BE2C (cell line): ENCODE results near the gene NOS2.
"Not testable (repeated sequence)": the region's sequence is repeated elsewhere in the genome, so short reads cannot be mapped to it uniquely, and the experiment has no call there.

ENCODE experiments used
- DNase-seq: peaks from one replicate; pipeline ENCODE4 v3.0.0-alpha.2; 2020
- H3K27me3 ChIP-seq: fragments of 250-450 bp; sonication (Bioruptor Pico); 2 replicates; pipeline ENCODE4 v1.5.1; 2020; ENCODE audit warnings: mild to moderate bottlenecking
- H3K36me3 ChIP-seq: fragments of 250-450 bp; sonication (Bioruptor Pico); 2 replicates; pipeline ENCODE4 v1.5.1; 2020; ENCODE audit warnings: mild to moderate bottlenecking
- H3K4me1 ChIP-seq: fragments of 250-450 bp; sonication (Bioruptor Pico); 2 replicates; pipeline ENCODE4 v1.5.1; 2020
- H3K4me3 ChIP-seq: 2 replicates; pipeline ENCODE4 v1.5.1; 2011; ENCODE audit warnings: low read depth, low read length
- H3K9me3 ChIP-seq: fragments of 250-450 bp; sonication (Bioruptor Pico); 2 replicates; pipeline ENCODE4 v1.5.1; 2020
- CTCF ChIP-seq: IDR thresholded peaks from 2 replicates; pipeline ENCODE4 v1.5.1; 2012; ENCODE audit warnings: mild to moderate bottlenecking, low read depth, low read length

The NOS2 gene

GRCh38 chr17:27760069-27760885, 40.1 kb downstream of the NOS2 start:
- no peaks in the 10 kb centered on the region for H3K27me3 ChIP-seq
- H3K9me3 ChIP-seq: no peaks in the 10 kb centered on the region
- H3K4me3 ChIP-seq: no peak overlapping the region
- TF ChIP-seq CTCF: peak; percentile 73
- H3K4me1 ChIP-seq: no peaks in the 10 kb centered on the region
- H3K36me3 ChIP-seq: no peaks in the 10 kb centered on the region
- DNase-seq: peak; percentile 54

- H3K36me3 ChIP-seq: no peaks in the 10 kb centered on the region
- no peaks in the 10 kb centered on the region for H3K27me3 ChIP-seq
- no peak for DNase-seq
- no peaks in the 10 kb centered on the region for H3K4me1 ChIP-seq
- H3K9me3 ChIP-seq: no peaks in the 10 kb centered on the region
- H3K4me3 ChIP-seq: no peak overlapping the region
- TF ChIP-seq CTCF: no peak
These were observed 40.8 kb downstream of the NOS2 start for GRCh38 chr17:27759528-27759927.

- Histone ChIP-seq H3K4me3 (no peak overlapping the region), H3K4me1 (no peaks in the 10 kb centered on the region), H3K9me3 (no peaks in the 10 kb centered on the region), H3K36me3 (no peaks in the 10 kb centered on the region), H3K27me3 (no peaks in the 10 kb centered on the region)
- peak; percentile 74 for TF ChIP-seq CTCF
- peak; percentile 49 for DNase-seq
These were observed 43.6 kb downstream of the NOS2 start for GRCh38 chr17:27756467-27757371.

GRCh38 chr17:27755706-27756466, 44.4 kb downstream of the NOS2 start:
- no peak for TF ChIP-seq CTCF
- Histone ChIP-seq H3K36me3 (no peaks in the 10 kb centered on the region), H3K4me1 (no peaks in the 10 kb centered on the region), H3K4me3 (no peak overlapping the region), H3K9me3 (no peaks in the 10 kb centered on the region), H3K27me3 (no peaks in the 10 kb centered on the region)
- no peak for DNase-seq

GRCh38 chr17:27754549-27754948, 45.8 kb downstream of the NOS2 start:
- Histone ChIP-seq H3K36me3 (no peaks in the 10 kb centered on the region), H3K4me1 (no peaks in the 10 kb centered on the region), H3K9me3 (no peaks in the 10 kb centered on the region), H3K4me3 (no peak overlapping the region), H3K27me3 (no peaks in the 10 kb centered on the region)
- no peak for TF ChIP-seq CTCF
- no peak for DNase-seq

GRCh38 chr17:27753726-27754125, 46.6 kb downstream of the NOS2 start:
- H3K4me1 ChIP-seq, DNase-seq, H3K36me3 ChIP-seq, H3K27me3 ChIP-seq, H3K4me3 ChIP-seq, H3K9me3 ChIP-seq: not testable (repeated sequence)

GRCh38 chr17:27752831-27753619, 47.3 kb downstream of the NOS2 start:
- H3K4me3 ChIP-seq, DNase-seq, H3K36me3 ChIP-seq, H3K4me1 ChIP-seq, H3K27me3 ChIP-seq, H3K9me3 ChIP-seq: not testable (repeated sequence)
